OCI-M2 (cell line): Measurements from ENCODE around the gene ATRNL1.
"Not testable (repeated sequence)": the region's sequence is repeated elsewhere in the genome, so short reads cannot be mapped to it uniquely, and the experiment has no call there.

ENCODE experiments used
- DNase-seq: peaks from one replicate; lab custom pipeline; 2025; ENCODE audit not compliant: unreplicated experiment; lab: John Stamatoyannopoulos, UW

Gene ATRNL1

DNA sequence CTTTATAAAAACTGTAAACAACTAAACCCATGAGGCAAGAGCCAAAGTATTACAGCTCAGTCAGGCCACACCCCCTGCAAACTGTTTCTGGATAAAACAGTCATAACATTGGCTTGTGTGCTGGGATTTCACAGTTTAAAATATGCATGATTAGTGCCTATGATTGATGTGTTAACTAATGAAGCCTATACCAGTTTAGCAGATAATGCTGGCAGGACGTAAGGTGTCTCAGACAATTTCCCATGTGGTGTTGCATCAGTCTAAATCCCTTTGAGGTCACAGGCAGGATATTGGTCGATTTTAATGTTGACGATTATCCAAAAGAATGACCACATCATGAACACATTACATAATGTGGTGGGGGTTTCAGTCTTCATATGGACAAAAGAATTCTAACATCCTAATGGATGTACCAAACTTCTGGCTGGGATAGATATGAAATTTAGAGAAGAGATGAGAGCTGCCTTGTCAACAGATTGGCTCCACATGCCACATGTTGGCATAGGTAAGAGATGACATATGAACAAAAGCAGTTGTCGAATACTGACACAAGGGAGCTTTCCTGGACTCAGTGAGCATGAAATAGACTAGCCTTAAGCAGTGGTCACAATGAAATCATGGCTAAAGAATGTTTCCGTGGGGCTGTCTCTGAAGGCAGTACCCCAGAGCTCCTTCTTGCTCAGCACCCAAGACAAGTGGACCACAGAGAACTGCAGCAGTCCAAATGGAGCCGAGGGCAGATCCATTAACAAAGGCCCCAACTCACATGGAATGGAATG, 734.3 kb downstream of the ATRNL1 start:
- DNase-seq: no peak

DNA sequence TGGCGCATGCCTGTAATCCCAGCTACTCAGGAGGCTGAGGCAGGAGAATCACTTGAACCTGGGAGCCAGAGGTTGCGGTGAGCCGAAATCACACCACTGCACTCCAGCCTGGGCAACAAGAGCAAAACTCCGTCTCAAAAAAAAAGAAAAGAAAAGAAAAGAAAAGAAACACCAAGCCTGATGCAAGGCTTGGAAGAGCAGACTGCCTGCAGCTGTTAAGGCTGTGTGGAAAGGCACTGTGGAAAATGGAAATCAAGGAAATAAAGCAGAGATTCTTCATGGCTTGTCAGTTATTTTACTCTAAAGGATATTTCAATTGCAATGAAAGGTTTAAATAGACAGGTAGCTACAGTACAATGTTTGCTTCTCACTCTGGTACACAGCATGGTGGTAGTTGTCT, 735.0 kb downstream of the ATRNL1 start:
- DNase-seq: not testable (repeated sequence)

DNA sequence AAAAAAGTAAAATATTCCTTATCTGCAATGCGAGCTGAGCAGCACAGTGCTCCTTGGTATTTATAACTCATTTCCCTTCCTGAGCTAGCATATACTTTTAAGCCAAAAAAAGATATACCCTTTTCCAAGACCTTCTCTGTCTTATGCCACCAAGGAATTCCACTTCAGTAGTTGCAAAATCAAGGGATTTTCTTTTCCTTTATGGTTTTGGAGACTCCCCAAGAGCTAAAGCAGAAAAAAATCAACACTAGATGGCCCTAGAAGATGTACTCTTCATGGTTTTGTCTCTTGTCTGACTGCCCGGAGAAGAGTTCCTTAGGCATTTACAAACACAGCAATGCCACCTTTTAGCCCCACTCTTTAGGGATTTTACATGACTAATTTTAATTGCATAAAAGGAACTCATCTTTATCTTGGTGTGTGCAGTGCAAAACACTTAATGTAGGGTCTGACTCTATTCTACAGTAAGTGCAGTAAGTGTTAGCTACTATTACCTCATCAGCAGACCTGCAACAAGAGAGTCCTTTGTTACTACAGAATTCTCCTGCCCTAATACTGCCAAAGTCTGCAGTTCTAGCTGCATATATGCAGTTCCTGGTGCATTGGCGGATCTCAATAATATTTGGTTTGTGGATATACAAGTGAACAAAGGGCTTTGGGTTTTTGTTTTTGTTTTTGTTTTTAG, 736.5 kb downstream of the ATRNL1 start:
- DNase-seq: no peak

DNA sequence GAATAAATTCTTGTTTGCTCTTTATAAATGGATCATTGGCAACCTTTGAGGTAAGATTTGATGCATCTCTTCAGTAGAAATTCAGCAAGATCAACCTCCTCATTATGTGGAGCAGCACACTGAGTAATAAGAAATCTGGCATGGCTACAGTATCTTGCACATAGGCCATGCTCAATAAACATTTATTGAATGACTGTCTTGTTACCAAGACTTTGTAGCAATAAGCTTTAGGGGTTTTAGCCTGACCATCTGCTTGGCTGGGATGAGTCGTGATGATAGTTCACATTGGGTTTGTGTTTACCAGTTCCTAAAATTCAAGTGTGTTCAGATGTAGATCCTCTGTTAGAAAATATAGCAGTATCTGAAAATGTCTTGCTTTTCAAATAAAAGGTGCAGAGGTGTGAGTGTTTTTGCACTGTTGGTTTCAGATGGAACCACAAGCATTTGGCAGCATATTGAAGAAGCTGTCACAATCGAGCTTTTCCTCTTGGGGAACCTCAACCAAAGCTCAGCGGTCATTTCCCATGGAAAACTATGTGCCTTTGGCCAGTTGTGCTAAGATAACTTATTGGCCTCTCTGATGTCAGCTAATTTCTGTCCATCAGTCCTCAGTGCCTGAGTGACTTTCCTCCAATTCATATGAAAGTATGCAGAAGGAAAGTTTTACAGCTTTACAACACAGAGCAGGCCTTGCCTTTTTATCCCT, 737.3 kb downstream of the ATRNL1 start:
- no peak for DNase-seq

DNA sequence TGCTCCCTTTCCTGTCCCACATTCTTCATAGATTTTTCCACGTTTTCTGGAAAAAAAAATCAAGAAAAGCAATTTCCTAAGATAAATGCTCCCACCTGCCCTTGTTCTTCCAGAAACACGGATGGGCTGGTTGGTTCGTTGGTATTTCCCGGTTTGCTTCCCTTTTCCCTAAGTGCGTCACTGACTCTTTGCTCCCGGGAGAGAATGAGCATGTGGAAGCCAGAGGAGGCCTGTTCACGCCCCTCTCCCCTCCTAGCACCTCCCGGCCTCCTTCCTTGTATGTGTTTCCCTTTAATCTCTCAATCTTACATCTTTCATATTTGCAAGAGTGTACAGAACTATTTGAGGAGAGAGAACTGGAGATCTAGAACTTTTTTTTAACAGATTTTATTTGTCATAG, 737.9 kb downstream of the ATRNL1 start:
- DNase-seq: no peak

DNA sequence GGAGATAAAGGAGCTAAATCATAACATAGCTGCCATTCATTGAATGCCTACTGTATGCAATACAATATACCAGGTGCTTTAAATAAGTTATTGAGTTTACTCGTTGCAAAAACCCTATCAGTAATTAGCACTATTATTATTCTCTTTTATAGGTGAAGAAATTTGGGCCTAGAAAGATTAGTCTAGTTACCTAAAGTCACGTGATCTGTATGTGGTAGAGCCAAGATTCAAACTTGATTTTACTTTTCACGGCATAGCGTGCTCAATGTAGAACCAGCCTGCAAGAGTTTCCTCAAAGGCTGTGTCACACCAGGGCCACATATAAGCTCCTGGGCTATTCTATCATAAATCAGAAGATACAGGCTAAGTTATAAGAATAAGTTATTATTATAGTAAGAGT, 740.0 kb downstream of the ATRNL1 start:
- DNase-seq: no peak

DNA sequence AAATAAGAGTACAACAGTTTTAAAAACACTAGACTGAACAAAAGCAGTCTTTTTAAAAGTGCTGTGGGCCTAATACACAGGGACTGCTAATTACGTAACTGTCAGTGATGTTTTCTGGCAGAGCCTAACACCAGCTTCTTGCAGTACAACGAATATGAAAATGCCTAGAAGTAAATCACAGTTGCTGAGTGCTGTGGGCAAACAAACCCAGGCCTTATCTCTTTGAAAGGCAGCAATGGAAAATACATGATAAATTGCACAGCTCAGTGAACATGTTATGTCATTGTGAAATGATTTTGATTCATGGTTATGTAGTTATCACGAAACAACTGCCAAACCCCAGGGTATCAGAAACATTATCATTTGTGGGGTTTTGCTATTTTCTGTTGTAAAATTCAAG, 751.4 kb downstream of the ATRNL1 start:
- no peak for DNase-seq

DNA sequence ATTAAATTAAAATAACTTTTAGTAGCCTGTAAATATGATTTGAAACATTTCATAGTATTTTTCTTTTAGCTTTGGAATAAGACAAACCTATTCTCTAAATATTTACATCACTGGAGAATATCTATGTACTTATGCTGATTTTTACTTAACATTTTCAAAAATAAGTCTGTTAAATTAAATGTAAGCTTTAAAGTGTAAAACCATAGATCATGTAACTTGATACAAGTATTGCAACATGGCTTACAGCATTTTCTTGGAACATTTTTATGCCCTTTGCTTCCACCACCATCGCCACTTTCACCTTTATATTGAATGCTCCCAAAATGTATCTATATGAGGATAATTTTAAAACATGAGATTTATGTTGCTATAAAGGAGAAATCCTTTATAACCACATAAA, 752.8 kb downstream of the ATRNL1 start:
- DNase-seq: no peak

DNA sequence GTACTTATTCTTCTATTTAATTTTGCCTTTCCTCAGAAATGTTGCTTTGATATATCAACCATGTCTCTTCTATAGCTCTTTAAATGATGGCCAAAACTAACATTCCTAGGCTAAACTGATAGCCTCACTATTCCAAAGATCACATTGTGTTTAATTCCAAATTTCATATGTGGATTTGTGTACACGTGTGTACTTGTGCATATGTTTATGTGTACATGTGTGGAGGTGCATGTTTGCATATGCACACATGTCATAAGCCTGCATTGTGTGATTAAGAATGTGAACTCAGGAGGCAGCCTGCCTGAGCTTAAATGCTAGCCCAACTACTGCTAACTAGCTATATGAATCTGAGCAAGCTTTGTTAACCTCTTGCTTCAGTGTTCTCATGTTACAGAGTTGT, 753.4 kb downstream of the ATRNL1 start:
- no peak for DNase-seq

DNA sequence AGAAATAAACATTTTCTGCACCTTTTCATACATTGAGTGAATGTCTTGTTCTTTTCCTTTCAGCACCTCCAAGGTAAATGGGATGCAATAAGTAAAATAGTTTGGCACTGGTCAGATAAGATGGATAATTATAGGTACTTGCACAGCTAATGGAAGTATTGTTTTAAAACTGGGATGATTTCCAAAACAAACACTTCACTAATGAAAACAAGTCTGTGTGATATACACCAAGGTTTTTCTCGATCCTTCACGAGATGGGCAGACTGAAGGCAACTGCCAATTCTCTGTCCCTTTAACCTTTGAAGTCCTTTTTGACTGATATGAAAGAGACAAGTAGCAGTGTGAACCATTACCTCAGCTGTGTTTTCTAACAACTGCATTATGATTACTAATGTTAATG, 756.0 kb downstream of the ATRNL1 start:
- DNase-seq: no peak

DNA sequence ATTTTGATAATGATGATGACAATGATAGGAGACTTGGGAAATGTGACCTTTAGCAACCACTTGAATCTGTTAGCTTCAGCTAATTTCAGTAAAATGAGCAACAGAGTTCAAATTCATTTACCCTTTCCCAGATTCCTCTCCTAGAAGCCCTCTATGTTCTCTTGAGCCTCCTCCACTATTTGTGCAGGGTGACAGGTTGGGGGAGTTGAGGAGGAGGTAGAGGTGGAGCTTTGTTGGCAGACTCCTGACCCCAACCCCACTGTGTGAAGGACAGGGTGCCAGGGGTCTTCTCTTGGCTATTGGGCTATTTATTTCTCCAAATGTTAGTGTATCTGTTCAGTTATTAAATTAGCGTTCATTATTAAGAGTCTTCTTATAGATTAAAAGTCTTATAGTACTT, 757.5 kb downstream of the ATRNL1 start:
- DNase-seq: no peak

DNA sequence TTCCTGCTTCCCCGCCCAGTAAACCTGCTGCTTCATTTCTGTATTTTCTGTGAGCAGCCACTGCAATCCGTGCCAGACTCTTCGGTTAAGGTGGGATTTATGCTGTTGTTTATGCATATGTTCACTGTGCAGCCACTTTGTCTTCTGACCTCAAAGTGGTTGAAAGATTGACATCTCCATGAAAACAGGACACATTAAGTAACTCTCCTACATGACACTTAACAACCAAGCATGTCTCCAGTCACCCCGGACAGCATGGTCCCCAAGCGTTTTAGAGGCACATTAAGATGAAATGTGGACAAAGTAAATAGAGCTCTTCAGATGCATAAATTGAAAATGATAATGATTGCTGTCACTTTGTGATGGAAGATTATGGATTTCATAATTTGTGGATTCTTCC, 758.5 kb downstream of the ATRNL1 start:
- DNase-seq: no peak

DNA sequence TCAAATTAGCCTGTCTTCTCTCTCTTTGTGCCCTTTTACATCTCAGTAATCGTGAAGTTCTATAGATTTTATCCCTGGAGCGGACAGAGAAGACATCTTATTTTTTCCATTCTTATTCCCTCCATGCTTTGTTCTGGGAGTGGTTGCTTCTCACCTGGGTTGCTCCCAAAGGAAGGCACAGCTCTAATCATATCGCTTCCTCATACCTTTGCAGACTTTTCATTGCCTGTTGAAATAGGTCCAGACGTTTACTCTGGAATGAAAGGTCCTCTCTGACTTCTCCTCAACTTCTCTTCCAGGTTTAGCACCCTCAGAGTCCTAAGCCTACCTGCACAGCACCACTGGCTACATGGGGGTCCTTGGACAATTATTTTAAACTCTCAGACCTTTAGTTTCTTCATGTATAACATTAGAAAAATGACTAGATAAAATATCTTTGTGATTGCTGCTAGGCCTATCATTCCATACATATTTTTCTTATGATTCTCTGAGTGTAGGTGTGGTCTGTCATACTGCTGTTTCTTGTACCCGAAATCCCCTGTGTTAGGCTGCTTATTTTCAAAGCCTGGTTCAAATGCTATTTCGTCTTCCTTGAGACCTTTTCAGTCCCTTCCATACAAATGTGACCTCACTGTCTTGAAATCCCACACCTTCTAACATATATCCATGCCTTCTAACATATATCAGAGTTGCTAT, 761.7 kb downstream of the ATRNL1 start:
- DNase-seq: no peak

DNA sequence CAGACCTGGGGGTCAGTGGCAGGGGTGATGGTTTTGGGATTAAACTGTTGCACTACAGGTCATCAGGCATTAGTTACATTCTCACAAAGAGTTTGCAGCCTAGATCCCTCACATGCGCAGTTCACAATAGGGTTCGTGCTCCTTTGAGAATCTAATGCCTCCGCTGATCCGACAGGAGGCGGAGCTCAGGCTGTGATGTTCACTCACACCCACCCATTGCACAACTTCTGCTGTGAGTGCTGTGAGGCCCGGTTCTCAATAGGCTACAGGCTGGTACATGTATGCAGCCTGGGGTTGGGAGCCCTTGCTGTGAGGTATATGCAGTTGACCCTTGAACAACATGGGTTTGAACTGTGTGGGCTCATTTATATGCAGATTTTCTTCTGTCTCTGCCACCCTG, 763.4 kb downstream of the ATRNL1 start:
- no peak for DNase-seq

DNA sequence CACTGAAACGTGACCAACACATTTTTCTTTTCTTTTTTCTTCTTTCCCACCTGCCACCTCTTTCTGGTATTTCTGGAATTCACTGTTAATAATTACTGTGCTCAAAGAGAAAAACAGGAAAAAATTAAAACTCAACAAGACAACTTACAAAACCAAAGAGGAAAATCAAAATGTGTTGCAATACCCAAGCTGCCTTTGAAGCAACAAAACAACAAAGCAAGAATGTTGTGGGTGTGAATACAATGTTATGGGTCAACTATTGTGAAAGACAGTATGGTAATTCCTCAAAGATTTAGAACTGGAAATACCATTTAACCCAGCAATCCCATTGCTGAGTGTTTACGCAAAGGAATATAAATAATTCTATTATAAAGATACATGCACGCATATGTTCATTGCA, 764.7 kb downstream of the ATRNL1 start:
- no peak for DNase-seq

DNA sequence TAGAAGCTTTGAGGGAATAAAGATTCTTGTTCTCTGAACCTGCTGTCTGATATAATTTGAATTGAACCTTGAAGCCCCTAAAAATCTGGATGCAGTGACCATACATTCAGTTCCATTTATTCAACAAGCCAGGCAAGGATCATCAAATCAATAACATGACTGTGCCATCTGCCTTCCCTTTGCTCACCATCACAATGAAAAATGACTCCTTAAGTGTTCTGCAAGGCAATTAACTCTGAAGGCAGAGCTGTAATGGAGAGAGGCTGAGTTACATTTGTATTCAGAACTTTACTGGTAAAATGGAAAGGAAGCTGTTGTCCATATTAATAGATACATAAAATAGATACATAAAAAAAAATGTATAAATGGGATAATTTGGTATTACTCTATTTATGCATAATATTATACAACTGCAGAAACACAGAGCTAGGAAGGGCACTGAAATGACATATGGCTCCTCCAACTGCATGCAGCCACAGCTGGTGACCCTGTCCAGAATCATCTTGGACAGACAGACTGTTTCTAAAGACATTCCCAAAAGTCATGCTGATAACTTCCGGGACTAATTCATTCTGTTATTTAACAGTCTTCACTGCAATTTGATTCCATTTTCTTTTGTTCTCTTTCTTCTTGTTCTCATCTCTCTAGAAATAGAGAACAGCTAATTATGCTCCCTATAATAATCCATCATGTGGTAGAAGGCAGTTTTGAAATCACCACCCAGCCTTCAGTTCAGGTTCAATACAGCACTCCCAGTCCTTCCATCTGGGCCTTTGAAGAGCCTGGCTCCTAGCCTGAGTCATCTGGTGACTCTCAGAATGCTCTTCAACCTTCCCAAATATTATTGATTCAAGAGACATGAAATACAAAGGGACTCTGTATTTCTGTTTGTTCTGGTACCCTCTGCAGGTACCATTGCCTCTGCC, 767.3 kb downstream of the ATRNL1 start:
- DNase-seq: no peak

DNA sequence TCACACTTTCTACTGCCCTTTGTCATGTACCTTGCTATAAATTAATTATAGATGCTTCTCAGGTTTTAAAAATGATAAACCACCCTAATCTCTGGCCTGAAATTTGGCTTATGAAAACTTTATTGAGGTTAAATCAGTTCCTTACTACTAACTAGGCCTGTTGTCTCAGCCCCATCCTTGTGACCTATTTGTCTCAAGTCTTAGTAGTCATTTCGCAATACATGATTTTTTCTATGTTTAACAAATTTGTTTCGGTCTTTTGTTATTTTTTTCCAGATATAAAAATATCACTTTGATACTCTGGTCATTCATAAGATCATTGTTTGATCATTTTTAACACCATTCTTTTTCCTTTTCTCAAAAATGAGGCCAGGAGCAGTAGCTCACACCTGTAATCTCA, 768.3 kb downstream of the ATRNL1 start:
- no peak for DNase-seq

DNA sequence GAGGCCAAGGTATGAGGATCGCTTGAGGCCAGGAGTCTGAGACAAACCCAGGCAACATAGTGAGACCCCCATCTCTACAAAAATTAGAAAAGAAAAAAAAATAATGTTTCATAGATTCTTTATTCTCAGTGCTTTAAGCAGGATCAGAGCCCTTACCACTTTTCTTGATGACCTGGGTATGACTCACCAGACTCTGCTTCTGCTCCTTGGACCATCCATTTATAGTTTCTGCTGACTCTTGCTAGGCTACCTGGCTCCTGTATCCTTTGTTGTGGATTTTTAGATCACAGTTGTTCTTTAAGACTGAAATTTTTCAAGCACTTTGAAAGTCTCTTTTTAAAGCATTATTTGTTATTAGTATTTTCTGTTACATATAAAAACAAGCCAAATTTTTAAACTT, 768.7 kb downstream of the ATRNL1 start:
- DNase-seq: no peak

DNA sequence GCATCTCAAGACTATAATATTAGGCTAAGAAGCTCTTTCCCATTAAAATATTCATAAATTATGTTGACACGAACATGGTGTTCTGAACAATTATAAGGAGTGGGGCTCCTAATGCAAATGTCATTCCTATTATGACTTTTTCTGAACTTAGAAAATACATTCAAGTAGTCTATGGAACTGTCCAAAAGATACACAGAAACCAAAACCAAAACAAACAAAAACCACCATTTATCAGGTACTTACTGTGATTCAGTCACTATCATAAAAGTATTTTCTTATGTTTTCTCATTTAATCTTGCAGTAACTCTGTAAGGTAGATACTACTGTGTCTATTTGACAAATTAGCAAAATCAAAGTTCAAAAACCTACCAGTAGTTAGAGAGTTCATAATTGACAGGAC, 773.0 kb downstream of the ATRNL1 start:
- no peak for DNase-seq

DNA sequence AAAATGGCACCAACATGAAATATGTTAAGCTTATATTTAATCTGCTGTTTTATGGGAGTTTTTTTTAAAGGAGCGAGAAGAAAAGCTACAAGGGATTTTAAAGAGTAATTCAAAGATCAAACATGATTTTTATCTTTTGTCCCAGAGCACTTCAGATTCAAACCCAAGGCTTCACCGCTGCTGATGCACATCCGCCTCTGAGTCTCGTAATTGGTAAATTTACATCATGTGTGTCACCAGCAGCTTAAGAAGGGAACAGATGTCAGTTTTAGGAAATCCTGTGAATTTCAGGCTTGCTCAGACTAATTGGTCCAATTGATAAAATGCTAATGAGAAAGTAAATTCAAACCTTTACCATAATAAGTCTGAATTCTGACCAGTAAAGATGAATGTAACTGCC, 773.5 kb downstream of the ATRNL1 start:
- no peak for DNase-seq

DNA sequence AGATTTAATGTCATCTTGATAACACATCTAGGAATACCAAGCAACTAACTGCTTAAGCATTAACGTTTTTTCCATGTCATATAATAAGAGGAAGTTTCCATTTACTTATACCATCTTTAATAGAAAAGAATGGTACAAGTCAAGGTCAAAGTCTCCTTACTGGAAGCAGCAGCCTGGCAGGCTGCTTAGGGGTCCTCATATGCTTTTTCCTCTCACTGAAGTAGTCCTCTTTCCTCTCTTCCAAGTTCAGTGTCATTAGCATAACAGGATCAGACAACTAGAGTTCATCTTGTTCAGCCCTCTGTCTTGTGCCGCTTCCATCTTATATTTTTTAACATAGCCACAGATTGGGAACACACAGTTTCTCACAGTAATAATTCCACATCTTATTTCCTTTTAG, 774.1 kb downstream of the ATRNL1 start:
- DNase-seq: no peak
